Psoas muscle (tissue), 8 donors: Measurements from ENCODE around the gene DYNC1I1. TPM values are rescaled to one million over a fixed set of nuclear protein-coding genes. Genes with fewer than 3 reads are reported as not detected.

Experiments used
- ATAC-seq, 4 donors: fragments of 200-7000 bp; cut with Tn5 transposase; one replicate each; pipeline ENCODE4 v1.9.1; 2020; ENCODE audit warnings: moderate library complexity in 3 of 4, mild to moderate bottlenecking in 2 of 4
- DNase-seq, 2 donors: peaks; one replicate each; pipeline ENCODE4 v3.0.0-alpha.2; 2020
- H3K27ac ChIP-seq: fragments of 200-600 bp; one replicate; pipeline ENCODE4 v1.8.0; 2022
- H3K27me3 ChIP-seq, 3 donors: fragments of 200-600 bp in 1 of 3; one replicate each; pipeline versions ENCODE4 v1.6.1 to v1.8.0; 2013 to 2022; ENCODE audit warnings: low read length in 2 of 3, mild to moderate bottlenecking in 2 of 3, moderate library complexity in 1 of 3; ENCODE audit not compliant: insufficient read depth in 3 of 3
- H3K36me3 ChIP-seq, 2 donors: fragments of 200-600 bp in 1 of 2; one replicate each; pipeline versions ENCODE4 v1.6.1 to v1.8.0; 2013 to 2022; ENCODE audit warnings: low read depth in 1 of 2, mild to moderate bottlenecking in 1 of 2, moderate library complexity in 1 of 2; ENCODE audit not compliant: insufficient read depth in 1 of 2
- H3K4me1 ChIP-seq: fragments of 200-600 bp; one replicate; pipeline ENCODE4 v1.8.0; 2022
- H3K4me3 ChIP-seq: fragments of 200-600 bp; one replicate; pipeline ENCODE4 v1.8.0; 2022; ENCODE audit warnings: mild to moderate bottlenecking
- H3K9me3 ChIP-seq: fragments of 200-600 bp; one replicate; pipeline ENCODE4 v1.8.0; 2022
- WGBS, 3 donors: extraction: QIAGEN DNeasy Blood & Tissue Kit; methylation state at CpG; one replicate each; pipeline versions ENCODE4 v1.1.6 to v1.1.7; 2013; 5-methylcytosine and 5-hydroxymethylcytosine counted together
- intact Hi-C, 2 donors: fragments of 100-400 bp; cut with DNase I; formaldehyde crosslinking; loops; one replicate each; pipeline versions ENCODE4 v1.11.0 to v1.14.2; 2022
- polyA plus RNA-seq, 3 donors: library from polyadenylated mRNA; stranded (reverse); fragments of 200-250 nt; gene quantifications; one replicate each; pipeline ENCODE4 v1.2.3, GENCODE V29; 2013
- total RNA-seq, 4 donors: library from RNA; stranded (reverse); fragmentation: NEBNext Ultra II Directional in 2 of 4; extraction: Animal tissue kit (Norgen Biotek cat#: 25700) in 2 of 4; gene quantifications; one replicate each; pipeline versions ENCODE4 v1.2.1 to v1.2.4, GENCODE V29; 2021 to 2023
- TF ChIP-seq, protein P1 (sequence below): fragments of 200-600 bp; IDR thresholded peaks from one replicate; pipeline ENCODE4 v1.8.0; 2022; ENCODE audit warnings: antibody characterized with exemption
- donor health status: healthy with polysubstance abuse.
- donor health status: DM: no; HTN: no; CAD: no; lungs with moderate emphysema.
- donor health status: Bipolar disorder and iron deficiency.
- donor health status: healthy.
- donor health status: DM: yes; HTN: yes; CAD: no.
- donor health status: DM: no; HTN: no; CAD: no.
- donor health status: DM: no; HTN: no; CAD: no.
- donor health status: DM: yes; HTN: yes; CAD: no.

DYNC1I1 gene
- total and polyA plus RNA-seq, 7 donors: 3.0 to 28.8 (median 6.9) TPM

DNA sequence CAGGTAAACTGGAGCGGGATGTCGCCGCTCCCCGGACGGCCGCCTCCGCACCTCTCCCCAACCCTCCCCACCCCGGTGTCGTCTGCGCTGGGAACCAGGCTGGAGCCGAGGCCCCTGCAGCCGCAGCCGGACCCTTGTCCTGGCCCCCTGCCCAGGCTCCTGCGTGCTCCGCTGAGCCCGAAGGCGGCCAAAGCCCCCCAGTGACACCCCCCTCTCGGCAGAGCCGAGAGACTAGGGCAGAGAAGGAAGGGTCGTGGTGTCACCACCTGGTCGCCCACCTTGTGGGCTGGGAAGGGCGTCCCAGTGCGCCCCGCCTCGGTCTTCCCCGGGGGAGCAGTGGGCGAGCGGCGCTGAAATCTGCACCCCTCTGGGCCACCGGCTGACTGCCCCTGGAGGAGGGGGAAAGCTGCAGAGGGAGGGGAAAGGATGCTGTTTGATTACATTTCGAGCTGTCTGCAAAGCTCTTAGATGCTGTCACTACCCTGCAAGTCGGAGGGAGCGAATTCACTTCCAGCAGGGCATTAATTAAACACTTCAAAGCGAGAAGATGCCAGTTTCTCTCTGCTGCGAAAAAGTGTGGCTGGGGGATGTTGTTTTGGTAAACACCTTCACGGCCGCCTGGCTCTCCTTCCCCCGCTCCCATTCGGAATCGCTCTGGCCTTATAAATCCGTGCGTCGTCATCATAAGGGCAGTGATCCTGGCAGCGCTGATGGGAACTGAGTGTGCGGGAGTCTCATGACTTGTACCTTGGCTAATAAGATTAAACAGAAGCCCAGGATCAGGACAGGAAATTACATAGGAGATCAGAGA lies 622 bp downstream of the DYNC1I1 start:
- TF ChIP-seq, protein P1, sequence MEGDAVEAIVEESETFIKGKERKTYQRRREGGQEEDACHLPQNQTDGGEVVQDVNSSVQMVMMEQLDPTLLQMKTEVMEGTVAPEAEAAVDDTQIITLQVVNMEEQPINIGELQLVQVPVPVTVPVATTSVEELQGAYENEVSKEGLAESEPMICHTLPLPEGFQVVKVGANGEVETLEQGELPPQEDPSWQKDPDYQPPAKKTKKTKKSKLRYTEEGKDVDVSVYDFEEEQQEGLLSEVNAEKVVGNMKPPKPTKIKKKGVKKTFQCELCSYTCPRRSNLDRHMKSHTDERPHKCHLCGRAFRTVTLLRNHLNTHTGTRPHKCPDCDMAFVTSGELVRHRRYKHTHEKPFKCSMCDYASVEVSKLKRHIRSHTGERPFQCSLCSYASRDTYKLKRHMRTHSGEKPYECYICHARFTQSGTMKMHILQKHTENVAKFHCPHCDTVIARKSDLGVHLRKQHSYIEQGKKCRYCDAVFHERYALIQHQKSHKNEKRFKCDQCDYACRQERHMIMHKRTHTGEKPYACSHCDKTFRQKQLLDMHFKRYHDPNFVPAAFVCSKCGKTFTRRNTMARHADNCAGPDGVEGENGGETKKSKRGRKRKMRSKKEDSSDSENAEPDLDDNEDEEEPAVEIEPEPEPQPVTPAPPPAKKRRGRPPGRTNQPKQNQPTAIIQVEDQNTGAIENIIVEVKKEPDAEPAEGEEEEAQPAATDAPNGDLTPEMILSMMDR: no peak
- WGBS, 3 donors: 4% methylated on average over 45 of the region's 45 CpGs
- peak; percentile 30 to 56 for DNase-seq
- Histone ChIP-seq H3K4me1 (peaks cover 5% of the 10 kb centered on the region), H3K4me3 (peak overlapping the region; percentile 82), H3K9me3 (no peaks in the 10 kb centered on the region), H3K27me3 (peaks cover 0 to 5% (median 0%) of the 10 kb centered on the region in 3 donors), H3K36me3 (no peaks in the 10 kb centered on the region), H3K27ac (no peak overlapping the region)
- intact Hi-C loops: loop anchor here in 1 of 2 donors (5.0 kb wide), 1 partner anchor 94 kb away; no protein-coding TSS in a partner anchor
- ATAC-seq: peak; percentile 36 to 79 (median 66)

DNA sequence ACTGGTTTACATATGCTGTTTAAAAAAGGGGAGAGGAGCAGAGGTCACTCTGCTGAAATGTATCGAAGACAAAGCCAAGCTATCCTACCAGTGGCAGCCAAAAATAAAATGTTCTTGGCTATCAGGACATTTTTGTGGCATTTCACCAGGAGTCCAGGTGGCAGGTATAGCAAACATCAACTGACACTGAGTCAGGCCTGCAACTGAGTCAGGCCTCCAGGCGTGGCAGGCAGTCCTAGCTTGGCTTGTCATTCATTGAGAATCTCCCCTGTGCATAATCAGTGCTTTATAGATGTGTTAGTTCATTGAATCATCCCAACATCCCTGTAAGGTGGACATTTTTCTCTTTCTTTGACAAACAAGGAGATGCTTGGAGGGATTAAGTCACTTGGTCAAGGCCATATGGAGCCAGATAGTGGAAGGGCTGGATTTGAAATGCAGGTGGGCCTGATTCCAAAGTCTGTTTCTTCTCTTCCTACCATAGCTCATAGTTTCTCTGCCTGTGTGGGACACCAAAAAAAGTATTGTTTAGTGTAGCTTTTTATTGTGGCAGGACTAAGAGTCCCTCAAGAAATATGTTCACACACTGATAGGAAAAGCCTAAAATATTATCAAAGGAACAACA lies 4.3 kb downstream of the DYNC1I1 start:
- Histone ChIP-seq H3K27ac (no peak overlapping the region), H3K4me3 (no peak overlapping the region), H3K36me3 (no peaks in the 10 kb centered on the region), H3K4me1 (peaks cover 5% of the 10 kb centered on the region), H3K9me3 (no peaks in the 10 kb centered on the region), H3K27me3 (peaks cover 0 to 5% (median 0%) of the 10 kb centered on the region in 3 donors)
- intact Hi-C loops: no loop called here
- ATAC-seq (no peak), DNase-seq (no peak)
- TF ChIP-seq, protein P1: no peak
- 87 to 95% (median 94%) methylated on average over 2 of the region's 2 CpGs for WGBS, 3 donors

DNA sequence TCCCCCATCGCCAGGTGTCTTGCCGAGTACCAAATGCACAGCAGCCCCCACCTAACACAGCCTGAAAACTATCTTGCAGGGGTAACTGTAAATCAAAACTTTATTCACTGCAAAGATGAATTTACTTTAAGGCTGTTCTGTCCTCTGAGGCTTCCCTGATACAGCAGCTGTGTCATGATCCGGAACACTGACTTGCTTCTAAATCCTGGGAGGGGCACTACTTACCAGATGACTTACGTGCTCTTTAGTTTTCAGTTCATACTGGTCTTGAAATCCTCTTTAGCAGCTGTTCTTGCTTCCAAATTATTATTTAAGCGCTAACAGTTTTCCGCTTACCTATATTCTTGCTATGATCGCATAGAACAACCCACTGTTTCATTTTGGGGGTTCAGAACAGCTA lies 4.9 kb downstream of the DYNC1I1 start:
- no peak for ATAC-seq
- no peaks in the 10 kb centered on the region for H3K36me3 ChIP-seq
- TF ChIP-seq, protein P1: no peak
- H3K27ac ChIP-seq: no peak overlapping the region
- H3K4me3 ChIP-seq: no peak overlapping the region
- peaks cover 5% of the 10 kb centered on the region for H3K4me1 ChIP-seq
- H3K9me3 ChIP-seq: no peaks in the 10 kb centered on the region
- peaks cover 0 to 5% (median 0%) of the 10 kb centered on the region in 3 donors for H3K27me3 ChIP-seq
- 62 to 68% (median 65%) methylated on average over 7 of the region's 7 CpGs for WGBS, 3 donors
- intact Hi-C loops: no loop called here
- DNase-seq: no peak

DNA sequence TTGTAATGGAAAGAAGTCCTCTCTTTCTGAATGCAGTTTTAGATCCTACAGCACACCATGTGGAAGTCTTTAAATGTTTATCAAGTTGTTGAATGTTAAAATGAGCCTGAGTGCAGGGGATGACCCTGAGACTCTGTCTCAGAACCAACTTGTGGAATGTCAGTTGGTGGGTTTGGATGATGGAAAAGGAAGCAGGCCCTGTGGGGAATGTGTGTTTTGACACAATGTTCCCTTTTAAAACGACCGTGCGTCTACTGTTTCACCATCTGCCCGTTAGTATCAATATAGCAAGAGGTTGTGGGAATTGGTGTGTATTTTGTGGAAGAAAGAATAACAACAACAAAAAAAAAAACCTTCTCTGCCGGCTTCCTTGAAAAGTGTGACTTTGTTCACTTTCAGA lies 8.3 kb downstream of the DYNC1I1 start:
- no peak overlapping the region for H3K4me3 ChIP-seq
- H3K27me3 ChIP-seq: no peaks in the 10 kb centered on the region
- ATAC-seq (no peak), DNase-seq (no peak)
- no peak overlapping the region for H3K27ac ChIP-seq
- no peaks in the 10 kb centered on the region for H3K36me3 ChIP-seq
- no peaks in the 10 kb centered on the region for H3K4me1 ChIP-seq
- H3K9me3 ChIP-seq: peaks cover 4% of the 10 kb centered on the region
- 35 to 54% (median 40%) methylated on average over 5 of the region's 5 CpGs for WGBS, 3 donors
- intact Hi-C loops: no loop called here
- TF ChIP-seq, protein P1: no peak
